Measurements from ENCODE around the gene SOX6. TPM values are rescaled to one million over a fixed set of nuclear protein-coding genes. Genes with fewer than 3 reads are reported as not detected.

SOX6 gene
- total RNA-seq, 4 donors from 2014 or later = 5.7 to 23.8 (median 18.4) TPM

DNA sequence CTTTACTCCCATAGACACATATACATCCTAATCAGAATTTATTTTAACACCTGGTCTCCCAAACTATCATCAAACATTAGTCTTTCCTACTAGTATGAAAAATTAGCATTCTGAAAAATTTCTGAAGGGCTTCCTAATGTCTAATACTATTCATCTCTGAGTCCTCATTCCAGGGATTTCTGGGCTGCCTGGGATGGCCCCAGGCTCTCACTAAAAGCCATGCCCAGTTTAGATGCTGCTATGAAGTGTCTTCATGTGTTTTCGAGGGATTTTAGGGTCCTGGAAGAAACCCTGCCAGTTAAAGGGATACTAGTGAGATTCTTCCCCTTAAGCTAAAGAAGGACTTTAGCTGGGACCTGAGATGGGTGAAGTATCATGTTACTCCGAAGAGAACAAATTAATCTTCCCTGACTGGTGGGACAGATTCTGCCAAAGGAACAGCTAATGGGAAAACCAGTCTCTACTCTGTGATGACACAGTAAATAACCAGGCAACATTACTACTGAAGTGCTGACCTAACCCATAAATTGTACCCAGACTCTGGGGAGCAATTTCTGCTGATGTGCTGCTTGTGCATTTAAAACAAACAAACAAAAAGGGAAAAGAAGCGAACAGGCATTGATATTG lies 342.6 kb downstream of the SOX6 start:
- WGBS, 2 donors = 77 to 82% methylated on average over 3 of the region's 3 CpGs
- no peaks in the 10 kb centered on the region for H3K9me3 ChIP-seq
- H3K27ac ChIP-seq = no peak overlapping the region

DNA sequence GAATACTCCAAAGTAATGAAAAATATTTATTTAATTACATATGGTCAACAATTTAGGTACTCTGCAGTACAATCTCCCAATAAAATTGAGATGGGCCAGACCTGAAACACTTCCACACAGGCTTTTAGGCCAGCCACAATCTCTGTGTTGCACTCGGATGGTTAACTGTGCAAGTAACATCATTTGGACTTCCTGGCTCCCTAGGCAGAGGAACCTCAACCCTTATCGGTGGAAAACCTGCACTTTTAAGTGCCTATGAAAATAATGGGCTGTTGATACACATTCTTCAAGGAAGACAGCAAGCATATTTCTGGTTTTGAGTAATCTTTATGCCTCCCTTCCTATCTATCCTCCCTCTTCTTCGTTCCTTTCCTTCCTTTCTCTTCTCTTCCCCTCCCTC lies 343.1 kb downstream of the SOX6 start:
- WGBS, 2 donors = 62 to 65% methylated on average over 3 of the region's 3 CpGs
- Histone ChIP-seq H3K27me3 (no peaks in the 10 kb centered on the region), H3K27ac (no peak overlapping the region), H3K36me3 (no peaks in the 10 kb centered on the region), H3K4me1 (no peaks in the 10 kb centered on the region), H3K9me3 (no peaks in the 10 kb centered on the region), H3K4me3 (no peak overlapping the region)
- TF ChIP-seq POLR2A (IDR thresholded peaks at IDR 0.05) (no peak), EP300 (IDR thresholded peaks at IDR 0.05) (no peak)
- TF ChIP-seq, protein P1, sequence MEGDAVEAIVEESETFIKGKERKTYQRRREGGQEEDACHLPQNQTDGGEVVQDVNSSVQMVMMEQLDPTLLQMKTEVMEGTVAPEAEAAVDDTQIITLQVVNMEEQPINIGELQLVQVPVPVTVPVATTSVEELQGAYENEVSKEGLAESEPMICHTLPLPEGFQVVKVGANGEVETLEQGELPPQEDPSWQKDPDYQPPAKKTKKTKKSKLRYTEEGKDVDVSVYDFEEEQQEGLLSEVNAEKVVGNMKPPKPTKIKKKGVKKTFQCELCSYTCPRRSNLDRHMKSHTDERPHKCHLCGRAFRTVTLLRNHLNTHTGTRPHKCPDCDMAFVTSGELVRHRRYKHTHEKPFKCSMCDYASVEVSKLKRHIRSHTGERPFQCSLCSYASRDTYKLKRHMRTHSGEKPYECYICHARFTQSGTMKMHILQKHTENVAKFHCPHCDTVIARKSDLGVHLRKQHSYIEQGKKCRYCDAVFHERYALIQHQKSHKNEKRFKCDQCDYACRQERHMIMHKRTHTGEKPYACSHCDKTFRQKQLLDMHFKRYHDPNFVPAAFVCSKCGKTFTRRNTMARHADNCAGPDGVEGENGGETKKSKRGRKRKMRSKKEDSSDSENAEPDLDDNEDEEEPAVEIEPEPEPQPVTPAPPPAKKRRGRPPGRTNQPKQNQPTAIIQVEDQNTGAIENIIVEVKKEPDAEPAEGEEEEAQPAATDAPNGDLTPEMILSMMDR (IDR thresholded peaks at IDR 0.05) = no peak
- DNase-seq (ENCODE audit: low spot score in 2 of 2) = no peak

More for the DNA sequence above, 342.6 kb downstream of the SOX6 start:
- H3K4me3 ChIP-seq = no peak overlapping the region
- H3K36me3 ChIP-seq = no peaks in the 10 kb centered on the region
- TF ChIP-seq, protein P1 (IDR thresholded peaks at IDR 0.05) = no peak
- TF ChIP-seq EP300 (IDR thresholded peaks at IDR 0.05) (no peak), POLR2A (IDR thresholded peaks at IDR 0.05) (no peak)
- H3K4me1 ChIP-seq = no peaks in the 10 kb centered on the region
- H3K27me3 ChIP-seq = no peaks in the 10 kb centered on the region
- DNase-seq (ENCODE audit: low spot score in 2 of 2) = no peak

DNA sequence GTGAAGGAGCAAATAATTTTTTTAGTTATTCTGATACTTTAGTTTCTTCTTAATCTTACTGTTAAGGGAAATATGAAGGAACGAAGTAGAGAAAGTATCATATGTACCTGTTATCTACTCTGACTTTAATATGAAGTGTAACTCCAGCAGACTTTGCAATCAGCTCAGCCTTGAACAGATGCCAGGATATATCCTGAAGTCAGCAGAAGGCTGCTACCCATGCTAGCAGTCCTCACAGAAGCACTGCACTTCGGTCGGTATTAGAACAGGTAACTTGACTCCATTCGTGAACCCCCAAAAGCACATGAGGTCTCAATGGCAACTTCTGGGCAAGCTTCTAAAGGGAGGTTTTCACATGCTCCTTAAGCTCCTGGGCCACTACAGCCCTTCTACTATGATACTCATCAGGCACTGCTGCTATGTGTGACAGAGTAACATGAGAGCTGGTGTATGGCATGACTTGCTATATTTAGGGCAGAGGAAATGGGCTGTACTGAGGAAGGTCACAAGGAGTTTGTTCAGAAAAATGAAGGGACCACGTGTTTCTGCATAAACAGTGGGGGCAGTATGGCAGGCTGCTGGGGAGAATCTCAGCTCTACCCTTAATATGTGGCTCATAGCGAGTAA lies 344.1 kb downstream of the SOX6 start:
- Histone ChIP-seq H3K36me3 (no peaks in the 10 kb centered on the region), H3K9me3 (no peaks in the 10 kb centered on the region), H3K27me3 (no peaks in the 10 kb centered on the region), H3K4me3 (no peak overlapping the region), H3K27ac (no peak overlapping the region), H3K4me1 (no peaks in the 10 kb centered on the region)
- WGBS, 2 donors = 79 to 82% methylated on average over 6 of the region's 6 CpGs
- DNase-seq (ENCODE audit: low spot score in 2 of 2) = no peak
- TF ChIP-seq EP300 (IDR thresholded peaks at IDR 0.05) (no peak), POLR2A (IDR thresholded peaks at IDR 0.05) (no peak)
- TF ChIP-seq, protein P1 (IDR thresholded peaks at IDR 0.05) = no peak

DNA sequence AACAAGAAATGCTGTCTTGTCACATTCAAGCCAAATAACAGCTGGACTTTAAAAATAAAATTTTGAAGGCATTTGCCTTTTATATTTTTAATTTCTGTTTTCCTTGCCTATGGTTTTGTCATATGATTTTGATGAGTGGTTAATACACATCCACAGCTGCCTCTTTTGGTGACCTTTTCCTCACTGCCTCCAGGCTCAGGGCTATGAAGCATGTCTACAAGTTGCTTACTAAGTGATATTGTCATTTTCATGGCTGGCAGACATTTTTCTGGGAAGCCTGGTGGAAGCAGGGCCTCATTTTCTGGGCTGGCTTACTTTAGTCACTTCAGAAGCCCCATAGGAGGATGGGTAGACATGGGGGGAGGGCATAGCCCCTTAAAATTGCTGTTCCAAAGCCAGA lies 344.9 kb downstream of the SOX6 start:
- no peaks in the 10 kb centered on the region for H3K36me3 ChIP-seq
- TF ChIP-seq EP300 (IDR thresholded peaks at IDR 0.05) (no peak), POLR2A (IDR thresholded peaks at IDR 0.05) (no peak)
- TF ChIP-seq, protein P1 (IDR thresholded peaks at IDR 0.05) = no peak
- DNase-seq (ENCODE audit: low spot score in 2 of 2) = no peak
- no peaks in the 10 kb centered on the region for H3K27me3 ChIP-seq
- H3K27ac ChIP-seq = no peak overlapping the region
- H3K4me3 ChIP-seq = no peak overlapping the region
- H3K4me1 ChIP-seq = no peaks in the 10 kb centered on the region
- no peaks in the 10 kb centered on the region for H3K9me3 ChIP-seq

DNA sequence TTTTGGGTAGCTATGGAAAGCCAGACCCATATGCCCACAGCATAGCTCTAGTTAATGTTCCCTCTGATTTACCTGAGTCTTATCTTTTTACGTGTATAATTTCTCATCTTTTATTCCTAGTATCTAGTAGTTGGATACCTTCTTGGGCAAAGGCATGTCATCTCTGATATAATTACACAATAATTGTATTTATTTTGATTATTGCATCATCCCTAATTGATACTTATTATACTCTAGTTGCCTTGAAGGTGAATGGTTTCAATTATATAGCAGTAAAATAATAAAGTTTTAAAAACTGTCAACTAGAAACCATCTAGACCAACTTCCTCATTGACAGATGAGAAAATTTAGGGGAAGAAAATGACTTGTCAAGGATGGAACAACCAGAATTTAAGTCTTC lies 347.3 kb downstream of the SOX6 start:
- no peak overlapping the region for H3K27ac ChIP-seq
- no peaks in the 10 kb centered on the region for H3K9me3 ChIP-seq
- TF ChIP-seq, protein P1 (IDR thresholded peaks at IDR 0.05) = no peak
- no peak for TF ChIP-seq EP300 (IDR thresholded peaks at IDR 0.05)
- TF ChIP-seq POLR2A (IDR thresholded peaks at IDR 0.05) = no peak
- no peaks in the 10 kb centered on the region for H3K4me1 ChIP-seq
- no peaks in the 10 kb centered on the region for H3K27me3 ChIP-seq
- 100% methylated on average over 1 of the region's 1 CpG for WGBS, 2 donors
- no peak overlapping the region for H3K4me3 ChIP-seq
- H3K36me3 ChIP-seq = no peaks in the 10 kb centered on the region
- DNase-seq (ENCODE audit: low spot score in 2 of 2) = no peak
